ENCODE results near the gene PATL2. TPM values are rescaled to one million over a fixed set of nuclear protein-coding genes. Genes with fewer than 3 reads are reported as not detected.

PATL2 gene
- total and polyA plus RNA-seq, 2 donors (not counting 1 experiment from before 2014, with no cell fraction given): 0.40 to 1.3 TPM

GRCh38 chr15:44715797-44716334 lies 4.7 kb upstream of the PATL2 start:
- no peak for DNase-seq (ENCODE audit: low read depth in 2 of 2)
- H3K27me3 ChIP-seq (ENCODE audit: control insufficient read depth, insufficient read depth, low read length): no peaks in the 10 kb centered on the region
- H3K4me1 ChIP-seq (ENCODE audit: control insufficient read depth, extremely low read depth, insufficient read depth, low read length): peaks cover 2% of the 10 kb centered on the region
- H3K27ac ChIP-seq (ENCODE audit: insufficient read depth, low read length): no peak overlapping the region
- no peak overlapping the region for H2AFZ ChIP-seq (ENCODE audit: low read length)
- peaks cover 53% of the 10 kb centered on the region for H3K79me2 ChIP-seq (ENCODE audit: control insufficient read depth, insufficient read depth, low read length)
- H3K36me3 ChIP-seq (ENCODE audit: control insufficient read depth, insufficient read depth, low read length): peaks cover 20% of the 10 kb centered on the region
- H3K9ac ChIP-seq (ENCODE audit: insufficient read depth, low read length): no peak overlapping the region
- H3K4me2 ChIP-seq (ENCODE audit: extremely low read depth, insufficient read depth, low read length): no peak overlapping the region
- TF ChIP-seq, protein P1, sequence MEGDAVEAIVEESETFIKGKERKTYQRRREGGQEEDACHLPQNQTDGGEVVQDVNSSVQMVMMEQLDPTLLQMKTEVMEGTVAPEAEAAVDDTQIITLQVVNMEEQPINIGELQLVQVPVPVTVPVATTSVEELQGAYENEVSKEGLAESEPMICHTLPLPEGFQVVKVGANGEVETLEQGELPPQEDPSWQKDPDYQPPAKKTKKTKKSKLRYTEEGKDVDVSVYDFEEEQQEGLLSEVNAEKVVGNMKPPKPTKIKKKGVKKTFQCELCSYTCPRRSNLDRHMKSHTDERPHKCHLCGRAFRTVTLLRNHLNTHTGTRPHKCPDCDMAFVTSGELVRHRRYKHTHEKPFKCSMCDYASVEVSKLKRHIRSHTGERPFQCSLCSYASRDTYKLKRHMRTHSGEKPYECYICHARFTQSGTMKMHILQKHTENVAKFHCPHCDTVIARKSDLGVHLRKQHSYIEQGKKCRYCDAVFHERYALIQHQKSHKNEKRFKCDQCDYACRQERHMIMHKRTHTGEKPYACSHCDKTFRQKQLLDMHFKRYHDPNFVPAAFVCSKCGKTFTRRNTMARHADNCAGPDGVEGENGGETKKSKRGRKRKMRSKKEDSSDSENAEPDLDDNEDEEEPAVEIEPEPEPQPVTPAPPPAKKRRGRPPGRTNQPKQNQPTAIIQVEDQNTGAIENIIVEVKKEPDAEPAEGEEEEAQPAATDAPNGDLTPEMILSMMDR (conservative IDR thresholded peaks at IDR 0.05 in 1 of 2, IDR thresholded peaks at IDR 0.05 in 1 of 2; ENCODE audit: low read depth in 1 of 2, low read length in 2 of 2): no peak
- no peak for TF ChIP-seq EZH2 (IDR thresholded peaks at IDR 0.05; ENCODE audit: low read length, missing control alignments)
- no peaks in the 10 kb centered on the region for H3K9me3 ChIP-seq (ENCODE audit: control insufficient read depth, insufficient read depth, low read depth, low read length)
- no peak overlapping the region for H3K4me3 ChIP-seq (replicated peaks in 1 of 4; ENCODE audit: control extremely low read depth in 1 of 4, insufficient read depth in 1 of 4, low read depth in 3 of 4, low read length in 4 of 4)
- H4K20me1 ChIP-seq (ENCODE audit: control insufficient read depth, extremely low read depth, insufficient read depth, low read length): peaks cover 11% of the 10 kb centered on the region

GRCh38 chr15:44715142-44715796 lies 4.1 kb upstream of the PATL2 start:
- no peak for DNase-seq (ENCODE audit: low read depth in 2 of 2)
- H3K36me3 ChIP-seq (ENCODE audit: control insufficient read depth, insufficient read depth, low read length): peaks cover 20% of the 10 kb centered on the region
- no peak overlapping the region for H3K4me3 ChIP-seq (replicated peaks in 1 of 4; ENCODE audit: control extremely low read depth in 1 of 4, insufficient read depth in 1 of 4, low read depth in 3 of 4, low read length in 4 of 4)
- TF ChIP-seq, protein P1 (conservative IDR thresholded peaks at IDR 0.05 in 1 of 2, IDR thresholded peaks at IDR 0.05 in 1 of 2; ENCODE audit: low read depth in 1 of 2, low read length in 2 of 2): no peak
- H3K27ac ChIP-seq (ENCODE audit: insufficient read depth, low read length): no peak overlapping the region
- H3K9ac ChIP-seq (ENCODE audit: insufficient read depth, low read length): no peak overlapping the region
- peaks cover 2% of the 10 kb centered on the region for H3K4me1 ChIP-seq (ENCODE audit: control insufficient read depth, extremely low read depth, insufficient read depth, low read length)
- H4K20me1 ChIP-seq (ENCODE audit: control insufficient read depth, extremely low read depth, insufficient read depth, low read length): peaks cover 11% of the 10 kb centered on the region
- no peak overlapping the region for H3K4me2 ChIP-seq (ENCODE audit: extremely low read depth, insufficient read depth, low read length)
- no peaks in the 10 kb centered on the region for H3K27me3 ChIP-seq (ENCODE audit: control insufficient read depth, insufficient read depth, low read length)
- H3K9me3 ChIP-seq (ENCODE audit: control insufficient read depth, insufficient read depth, low read depth, low read length): no peaks in the 10 kb centered on the region
- H2AFZ ChIP-seq (ENCODE audit: low read length): no peak overlapping the region
- H3K79me2 ChIP-seq (ENCODE audit: control insufficient read depth, insufficient read depth, low read length): peaks cover 54% of the 10 kb centered on the region

GRCh38 chr15:44713006-44713966 lies 2.2 kb upstream of the PATL2 start:
- peaks cover 54% of the 10 kb centered on the region for H3K79me2 ChIP-seq (ENCODE audit: control insufficient read depth, insufficient read depth, low read length)
- H2AFZ ChIP-seq (ENCODE audit: low read length): no peak overlapping the region
- peak overlapping the region; percentile 92 for H3K4me2 ChIP-seq (ENCODE audit: extremely low read depth, insufficient read depth, low read length)
- H3K27ac ChIP-seq (ENCODE audit: insufficient read depth, low read length): peak overlapping the region; percentile 99
- peaks cover 2% of the 10 kb centered on the region for H3K4me1 ChIP-seq (ENCODE audit: control insufficient read depth, extremely low read depth, insufficient read depth, low read length)
- peaks cover 11% of the 10 kb centered on the region for H4K20me1 ChIP-seq (ENCODE audit: control insufficient read depth, extremely low read depth, insufficient read depth, low read length)
- DNase-seq (ENCODE audit: low read depth in 2 of 2): peak; percentile 20 to 53
- peak overlapping the region; percentile 98 to 100 (median 99) for H3K4me3 ChIP-seq (replicated peaks in 1 of 4; ENCODE audit: control extremely low read depth in 1 of 4, insufficient read depth in 1 of 4, low read depth in 3 of 4, low read length in 4 of 4)
- peak overlapping the region; percentile 13 for H3K9ac ChIP-seq (ENCODE audit: insufficient read depth, low read length)
- peaks cover 19% of the 10 kb centered on the region for H3K36me3 ChIP-seq (ENCODE audit: control insufficient read depth, insufficient read depth, low read length)
- H3K27me3 ChIP-seq (ENCODE audit: control insufficient read depth, insufficient read depth, low read length): no peaks in the 10 kb centered on the region
- H3K9me3 ChIP-seq (ENCODE audit: control insufficient read depth, insufficient read depth, low read depth, low read length): no peaks in the 10 kb centered on the region
- TF ChIP-seq, protein P1 (conservative IDR thresholded peaks at IDR 0.05 in 1 of 2, IDR thresholded peaks at IDR 0.05 in 1 of 2; ENCODE audit: low read depth in 1 of 2, low read length in 2 of 2): peak; percentile 29 to 45
- no peak for TF ChIP-seq EZH2 (IDR thresholded peaks at IDR 0.05; ENCODE audit: low read length, missing control alignments)

All from fibroblast of lung (primary cell).